NCI-H146 (cell line): ENCODE results near the gene ZNF839.

Experiments
- DNase-seq: peaks from one replicate; lab custom pipeline; 2025; lab: John Stamatoyannopoulos, UW

Gene ZNF839

GRCh38 chr14:102387086-102387485 lies 67.5 kb downstream of the ZNF839 start:
- DNase-seq: no peak

GRCh38 chr14:102389246-102389645 lies 69.7 kb downstream of the ZNF839 start:
- DNase-seq: no peak

- DNase-seq: no peak
Observed at GRCh38 chr14:102390064-102390855, 70.7 kb downstream of the ZNF839 start.
